Ovary (tissue), 3 donors: ENCODE measurements around the gene RPS17.

Source experiments
- CTCF ChIP-seq, 3 donors: fragments of 450-650 bp in 2 of 3; fragments of 200-600 bp in 1 of 3; IDR thresholded peaks; one replicate each; pipeline versions ENCODE4 v1.5.1 to v1.8.0; 2016 to 2022; ENCODE audit warnings: antibody characterized with exemption in 3 of 3, mild to moderate bottlenecking in 1 of 3
- POLR2A ChIP-seq: fragments of 450-650 bp; IDR thresholded peaks from one replicate; pipeline ENCODE4 v1.6.1; 2017; ENCODE audit warnings: antibody characterized with exemption, mild to moderate bottlenecking, moderate library complexity
- donor health status: DM: no; HTN: no; CAD: no.

GRCh38 chr15:82532991-82533481, 7.2 kb downstream of the RPS17 start:
- TF ChIP-seq POLR2A (no peak), CTCF (IDR thresholded peaks at IDR 0.05) (no peak)
